OCI-LY3 (cell line): ENCODE data around the gene CDCA3.

ENCODE experiments used
- CTCF ChIP-seq: fragments of 200-600, 300-600 bp; sonication (generic); IDR thresholded peaks from 2 replicates; pipeline ENCODE4 v1.5.1; 2014; ENCODE audit warnings: antibody characterized with exemption, low read length, low read depth
- EZH2phosphoT487 ChIP-seq: fragments of 200-600 bp; shearing (Covaris generic); IDR thresholded peaks from 2 replicates; pipeline ENCODE4 v1.6.1; 2018; ENCODE audit warnings: antibody characterized with exemption, mixed run types, low read depth

GRCh38 chr12:6872073-6873048 is 21.3 kb upstream of the CDCA3 start:
- TF ChIP-seq EZH2phosphoT487 (no peak), CTCF (peak; percentile 79)
